Esophagus muscularis mucosa (tissue), 4 donors: ENCODE measurements around the gene TESK2. TPM values are rescaled to one million over a fixed set of nuclear protein-coding genes. Genes with fewer than 3 reads are reported as not detected.

Experiments
- DNase-seq: peaks from one replicate; pipeline ENCODE4 v3.0.0-alpha.2; 2017; ENCODE audit errors: extremely low spot score
- H3K27ac ChIP-seq, 4 donors: fragments of 200-600 bp; sonication (generic); replicated peaks in 1 of 4; 1 replicate in 3 of 4; 2 replicates in 1 of 4; pipeline ENCODE4 v1.5.1; 2016 to 2019; ENCODE audit warnings: mild to moderate bottlenecking in 1 of 4
- H3K27me3 ChIP-seq, 4 donors: fragments of 200-600 bp; sonication (generic); one replicate each; pipeline versions ENCODE4 v1.5.1 to v1.6.0; 2016 to 2019
- H3K36me3 ChIP-seq, 4 donors: fragments of 200-600 bp; sonication (generic); one replicate each; pipeline ENCODE4 v1.5.1; 2016 to 2019
- H3K4me1 ChIP-seq, 4 donors: fragments of 200-600 bp; sonication (generic); one replicate each; pipeline ENCODE4 v1.5.1; 2016 to 2019
- H3K4me3 ChIP-seq, 4 donors: fragments of 200-600 bp; sonication (generic); 1 replicate in 2 of 4; 2 replicates in 2 of 4; pipeline ENCODE4 v1.5.1; 2016 to 2019; ENCODE audit warnings: mild to moderate bottlenecking in 4 of 4, moderate library complexity in 1 of 4
- H3K9me3 ChIP-seq, 4 donors: fragments of 200-600 bp; sonication (generic); 1 replicate in 3 of 4; 2 replicates in 1 of 4; pipeline ENCODE4 v1.5.1; 2016 to 2019
- CTCF ChIP-seq, 3 experiments: fragments of 200-600 bp in 2 of 3; fragments of 450-650 bp in 1 of 3; sonication (generic) in 2 of 3; IDR thresholded peaks; one replicate each; pipeline ENCODE4 v1.5.1; 2017 to 2019; ENCODE audit warnings: antibody characterized with exemption in 3 of 3, mild to moderate bottlenecking in 2 of 3, moderate library complexity in 1 of 3
- EP300 ChIP-seq: sonication (generic); formaldehyde crosslinking; IDR thresholded peaks from one replicate; pipeline ENCODE4 v1.6.1; 2017; ENCODE audit warnings: antibody characterized with exemption
- POLR2A ChIP-seq: fragments of 450-650 bp; IDR thresholded peaks from one replicate; pipeline ENCODE4 v1.6.1; 2017; ENCODE audit warnings: antibody characterized with exemption, moderate library complexity, mild to moderate bottlenecking, low read depth
- POLR2AphosphoS5 ChIP-seq, 2 donors: sonication (generic); formaldehyde crosslinking; IDR thresholded peaks; one replicate each; pipeline ENCODE4 v1.6.1; 2017; ENCODE audit warnings: antibody characterized with exemption in 2 of 2
- WGBS: methylation state at CpG from one replicate; pipeline ENCODE4 v1.1.5; 2018; 5-methylcytosine and 5-hydroxymethylcytosine counted together
- intact Hi-C: fragments of 100-400 bp; cut with DNase I; formaldehyde crosslinking; loops from one replicate; pipeline ENCODE4 v1.15.1; 2023
- total RNA-seq, 4 donors: library from RNA; depleted of rRNA; stranded (reverse); fragments of >200 nt; gene quantifications; one replicate each; pipeline versions ENCODE4 v1.1.0 to v1.2.1, GENCODE V29; 2016

Gene TESK2
- total RNA-seq, 4 donors from 2014 or later = 3.3 to 6.5 (median 4.8) TPM

- peaks cover 35 to 60% (median 57%) of the 10 kb centered on the region in 4 donors for H3K36me3 ChIP-seq
- no peak for TF ChIP-seq POLR2AphosphoS5 (IDR thresholded peaks at IDR 0.05)
- TF ChIP-seq EP300 = no peak
- TF ChIP-seq POLR2A = no peak
- no peak for TF ChIP-seq CTCF (IDR thresholded peaks at IDR 0.05)
- peaks cover 10 to 14% (median 11%) of the 10 kb centered on the region in 4 donors for H3K4me1 ChIP-seq
- H3K27me3 ChIP-seq = peaks cover 0 to 9% (median 0%) of the 10 kb centered on the region in 4 donors
- no peak for DNase-seq
- H3K4me3 ChIP-seq = no peak overlapping the region
- H3K27ac ChIP-seq = no peak overlapping the region
- intact Hi-C loops = no loop called here
- 81% methylated on average over 5 of the region's 18 CpGs for WGBS
- no peaks in the 10 kb centered on the region for H3K9me3 ChIP-seq
These were observed 159.3 kb downstream of the TESK2 start for GRCh38 chr1:45331436-45332345.

GRCh38 chr1:45329445-45329844, 161.5 kb downstream of the TESK2 start:
- no peaks in the 10 kb centered on the region for H3K9me3 ChIP-seq
- no peak for TF ChIP-seq EP300
- TF ChIP-seq POLR2A = no peak
- no peak for TF ChIP-seq POLR2AphosphoS5 (IDR thresholded peaks at IDR 0.05)
- no peak for TF ChIP-seq CTCF (IDR thresholded peaks at IDR 0.05)
- peaks cover 35 to 58% (median 53%) of the 10 kb centered on the region in 4 donors for H3K36me3 ChIP-seq
- peaks cover 0 to 9% (median 0%) of the 10 kb centered on the region in 4 donors for H3K27me3 ChIP-seq
- 81% methylated on average over 4 of the region's 4 CpGs for WGBS
- DNase-seq = no peak
- H3K4me1 ChIP-seq = peaks cover 14 to 22% (median 17%) of the 10 kb centered on the region in 4 donors
- no peak overlapping the region for H3K27ac ChIP-seq
- intact Hi-C loops = no loop called here
- no peak overlapping the region for H3K4me3 ChIP-seq

- Histone ChIP-seq H3K27me3 (peaks cover 0 to 9% (median 0%) of the 10 kb centered on the region in 4 donors), H3K36me3 (peaks cover 30 to 50% (median 46%) of the 10 kb centered on the region in 4 donors), H3K9me3 (no peaks in the 10 kb centered on the region), H3K4me1 (peaks cover 14 to 22% (median 17%) of the 10 kb centered on the region in 4 donors), H3K27ac (no peak overlapping the region), H3K4me3 (no peak overlapping the region)
- intact Hi-C loops = no loop called here
- DNase-seq = no peak
- WGBS = 73% methylated on average over 4 of the region's 5 CpGs
- no peak for TF ChIP-seq CTCF (IDR thresholded peaks at IDR 0.05)
- no peak for TF ChIP-seq POLR2A
- no peak for TF ChIP-seq POLR2AphosphoS5 (IDR thresholded peaks at IDR 0.05)
- TF ChIP-seq EP300 = no peak
These were observed 162.3 kb downstream of the TESK2 start for GRCh38 chr1:45328680-45329079.

- WGBS = 54% methylated on average over 11 of the region's 19 CpGs
- Histone ChIP-seq H3K27me3 (peaks cover 0 to 9% (median 0%) of the 10 kb centered on the region in 4 donors), H3K36me3 (peaks cover 26 to 42% (median 38%) of the 10 kb centered on the region in 4 donors), H3K4me1 (peaks cover 14 to 22% (median 17%) of the 10 kb centered on the region in 4 donors), H3K9me3 (no peaks in the 10 kb centered on the region), H3K27ac (no peak overlapping the region), H3K4me3 (peak overlapping the region in 3 of 4 donors; percentile 49 to 69 (median 55))
- intact Hi-C loops = no loop called here
- DNase-seq = no peak
- TF ChIP-seq CTCF (IDR thresholded peaks at IDR 0.05) (no peak), POLR2AphosphoS5 (IDR thresholded peaks at IDR 0.05) (no peak), POLR2A (no peak), EP300 (no peak)
These were observed 163.1 kb downstream of the TESK2 start for GRCh38 chr1:45327644-45328515.
